GM08714 (cell line): ENCODE results near the gene GABRB3.

Experiments
- H3K4me3 ChIP-seq: fragments of 200-500 bp; sonication (Bioruptor generic); 2 replicates; pipeline ENCODE4 v1.5.1; 2014; ENCODE audit warnings: mild to moderate bottlenecking, low read length, inconsistent platforms
- ZNF274 ChIP-seq: IDR thresholded peaks from 2 replicates; pipeline ENCODE4 v1.6.1; 2012; ENCODE audit warnings: mild to moderate bottlenecking, low read depth, low read length

GABRB3 gene

GRCh38 chr15:26614734-26615133 lies 158.1 kb downstream of the GABRB3 start:
- no peak for TF ChIP-seq ZNF274

GRCh38 chr15:26598704-26599103 lies 174.2 kb downstream of the GABRB3 start:
- no peak overlapping the region for H3K4me3 ChIP-seq
- TF ChIP-seq ZNF274: no peak

More at GRCh38 chr15:26614734-26615133, 158.1 kb downstream of the GABRB3 start:
- no peak overlapping the region for H3K4me3 ChIP-seq

- H3K4me3 ChIP-seq: no peak overlapping the region
- no peak for TF ChIP-seq ZNF274
Measured at GRCh38 chr15:26595611-26596010, 177.3 kb downstream of the GABRB3 start.

GRCh38 chr15:26590676-26591075 lies 182.2 kb downstream of the GABRB3 start:
- no peak overlapping the region for H3K4me3 ChIP-seq
- no peak for TF ChIP-seq ZNF274

GRCh38 chr15:26582840-26583239 lies 190.0 kb downstream of the GABRB3 start:
- no peak overlapping the region for H3K4me3 ChIP-seq
- no peak for TF ChIP-seq ZNF274

- H3K4me3 ChIP-seq: no peak overlapping the region
- TF ChIP-seq ZNF274: no peak
Measured at GRCh38 chr15:26580943-26581342, 191.9 kb downstream of the GABRB3 start.

GRCh38 chr15:26572602-26573350 lies 200.1 kb downstream of the GABRB3 start:
- no peak for TF ChIP-seq ZNF274
- H3K4me3 ChIP-seq: no peak overlapping the region

GRCh38 chr15:26571346-26571745 lies 201.5 kb downstream of the GABRB3 start:
- TF ChIP-seq ZNF274: no peak
- H3K4me3 ChIP-seq: no peak overlapping the region

- H3K4me3 ChIP-seq: no peak overlapping the region
- no peak for TF ChIP-seq ZNF274
Measured at GRCh38 chr15:26565542-26565941, 207.3 kb downstream of the GABRB3 start.

GRCh38 chr15:26564361-26564760 lies 208.5 kb downstream of the GABRB3 start:
- TF ChIP-seq ZNF274: no peak
- H3K4me3 ChIP-seq: no peak overlapping the region

GRCh38 chr15:26562336-26562735 lies 210.5 kb downstream of the GABRB3 start:
- TF ChIP-seq ZNF274: no peak
- H3K4me3 ChIP-seq: no peak overlapping the region

- TF ChIP-seq ZNF274: no peak
- H3K4me3 ChIP-seq: no peak overlapping the region
Measured at GRCh38 chr15:26561896-26562295, 211.0 kb downstream of the GABRB3 start.

GRCh38 chr15:26561130-26561529 lies 211.7 kb downstream of the GABRB3 start:
- H3K4me3 ChIP-seq: no peak overlapping the region
- TF ChIP-seq ZNF274: no peak

- H3K4me3 ChIP-seq: no peak overlapping the region
- no peak for TF ChIP-seq ZNF274
Measured at GRCh38 chr15:26555898-26556297, 217.0 kb downstream of the GABRB3 start.

GRCh38 chr15:26551473-26551872 lies 221.4 kb downstream of the GABRB3 start:
- TF ChIP-seq ZNF274: no peak
- H3K4me3 ChIP-seq: no peak overlapping the region

- no peak overlapping the region for H3K4me3 ChIP-seq
- TF ChIP-seq ZNF274: no peak
Measured at GRCh38 chr15:26550880-26551279, 222.0 kb downstream of the GABRB3 start.
